Esophagus muscularis mucosa (tissue), 4 donors: ENCODE data around the gene CCDC87.

Experiments
- EP300 ChIP-seq: sonication (generic); formaldehyde crosslinking; IDR thresholded peaks from one replicate; pipeline ENCODE4 v1.6.1; 2017; ENCODE audit warnings: antibody characterized with exemption
- POLR2A ChIP-seq: fragments of 450-650 bp; IDR thresholded peaks from one replicate; pipeline ENCODE4 v1.6.1; 2017; ENCODE audit warnings: antibody characterized with exemption, moderate library complexity, mild to moderate bottlenecking, low read depth
- POLR2AphosphoS5 ChIP-seq, 2 donors: sonication (generic); formaldehyde crosslinking; IDR thresholded peaks; one replicate each; pipeline ENCODE4 v1.6.1; 2017; ENCODE audit warnings: antibody characterized with exemption in 2 of 2
- TF ChIP-seq, protein P1 (sequence below), 3 experiments: fragments of 200-600 bp in 2 of 3; fragments of 450-650 bp in 1 of 3; sonication (generic) in 2 of 3; IDR thresholded peaks; one replicate each; pipeline ENCODE4 v1.5.1; 2017 to 2019; ENCODE audit warnings: antibody characterized with exemption in 3 of 3, mild to moderate bottlenecking in 2 of 3, moderate library complexity in 1 of 3

DNA sequence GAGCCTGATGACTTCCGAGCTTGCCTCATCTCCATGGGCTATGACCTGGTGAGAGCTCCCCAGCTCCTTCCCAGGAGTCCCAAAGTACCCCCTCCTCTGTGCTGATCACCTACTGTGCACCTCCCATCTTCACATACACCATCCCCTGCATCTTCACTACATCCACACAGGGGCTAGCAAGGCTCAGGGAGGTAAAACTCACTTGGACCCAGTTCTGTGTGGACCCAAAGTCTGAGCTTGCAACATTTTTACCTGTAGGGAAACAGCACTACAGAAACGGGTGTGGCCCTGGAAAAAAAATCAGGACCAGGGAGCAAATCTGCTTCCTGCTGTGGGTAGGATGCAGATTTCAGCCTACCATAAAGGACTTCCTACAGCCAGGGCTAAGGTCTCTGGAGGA is 30.6 kb downstream of the CCDC87 start:
- TF ChIP-seq, protein P1, sequence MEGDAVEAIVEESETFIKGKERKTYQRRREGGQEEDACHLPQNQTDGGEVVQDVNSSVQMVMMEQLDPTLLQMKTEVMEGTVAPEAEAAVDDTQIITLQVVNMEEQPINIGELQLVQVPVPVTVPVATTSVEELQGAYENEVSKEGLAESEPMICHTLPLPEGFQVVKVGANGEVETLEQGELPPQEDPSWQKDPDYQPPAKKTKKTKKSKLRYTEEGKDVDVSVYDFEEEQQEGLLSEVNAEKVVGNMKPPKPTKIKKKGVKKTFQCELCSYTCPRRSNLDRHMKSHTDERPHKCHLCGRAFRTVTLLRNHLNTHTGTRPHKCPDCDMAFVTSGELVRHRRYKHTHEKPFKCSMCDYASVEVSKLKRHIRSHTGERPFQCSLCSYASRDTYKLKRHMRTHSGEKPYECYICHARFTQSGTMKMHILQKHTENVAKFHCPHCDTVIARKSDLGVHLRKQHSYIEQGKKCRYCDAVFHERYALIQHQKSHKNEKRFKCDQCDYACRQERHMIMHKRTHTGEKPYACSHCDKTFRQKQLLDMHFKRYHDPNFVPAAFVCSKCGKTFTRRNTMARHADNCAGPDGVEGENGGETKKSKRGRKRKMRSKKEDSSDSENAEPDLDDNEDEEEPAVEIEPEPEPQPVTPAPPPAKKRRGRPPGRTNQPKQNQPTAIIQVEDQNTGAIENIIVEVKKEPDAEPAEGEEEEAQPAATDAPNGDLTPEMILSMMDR (IDR thresholded peaks at IDR 0.05): no peak
- no peak for TF ChIP-seq EP300
- TF ChIP-seq POLR2A: no peak
- no peak for TF ChIP-seq POLR2AphosphoS5 (IDR thresholded peaks at IDR 0.05)
